HL-60 (cell line): ENCODE measurements around the gene LEKR1.

Source experiments
- DNase-seq, 2 experiments: peaks; one replicate each; pipeline ENCODE4 v3.0.0-alpha.2; 2010 to 2020; ENCODE audit warnings: low read depth in 1 of 2, low spot score in 1 of 2
- H3K27ac ChIP-seq: fragments of 250-450 bp; sonication (Bioruptor Pico); replicated peaks from 2 replicates; pipeline ENCODE4 v1.5.1; 2020; ENCODE audit warnings: mild to moderate bottlenecking, moderate library complexity
- H3K27me3 ChIP-seq: fragments of 250-450 bp; sonication (Bioruptor Pico); 2 replicates; pipeline ENCODE4 v1.5.1; 2021; ENCODE audit warnings: mild to moderate bottlenecking, moderate library complexity; ENCODE audit not compliant: insufficient read depth, poor library complexity, severe bottlenecking
- H3K4me3 ChIP-seq: replicated peaks from 2 replicates; pipeline ENCODE4 v1.5.1; 2011; ENCODE audit warnings: mild to moderate bottlenecking, control low read depth, low read length; ENCODE audit not compliant: insufficient read depth
- CTCF ChIP-seq: IDR thresholded peaks from one replicate; pipeline ENCODE4 v1.5.1; 2011; ENCODE audit warnings: low read length, control low read depth, inconsistent platforms; ENCODE audit not compliant: insufficient read depth
- GABPA ChIP-seq: IDR thresholded peaks from 2 replicates; pipeline ENCODE4 v1.6.1; 2012; ENCODE audit warnings: low read depth
- POLR2AphosphoS5 ChIP-seq: IDR thresholded peaks from 2 replicates; pipeline ENCODE4 v1.6.1; 2012; ENCODE audit warnings: low read depth
- SPI1 ChIP-seq: IDR thresholded peaks from 2 replicates; pipeline ENCODE4 v1.6.1; 2012; ENCODE audit warnings: low read depth, mild to moderate bottlenecking, borderline replicate concordance
- TF ChIP-seq, protein P1 (sequence below): IDR thresholded peaks from 2 replicates; pipeline ENCODE4 v1.6.1; 2012; ENCODE audit warnings: low read depth; ENCODE audit not compliant: insufficient replicate concordance

Gene LEKR1

DNA sequence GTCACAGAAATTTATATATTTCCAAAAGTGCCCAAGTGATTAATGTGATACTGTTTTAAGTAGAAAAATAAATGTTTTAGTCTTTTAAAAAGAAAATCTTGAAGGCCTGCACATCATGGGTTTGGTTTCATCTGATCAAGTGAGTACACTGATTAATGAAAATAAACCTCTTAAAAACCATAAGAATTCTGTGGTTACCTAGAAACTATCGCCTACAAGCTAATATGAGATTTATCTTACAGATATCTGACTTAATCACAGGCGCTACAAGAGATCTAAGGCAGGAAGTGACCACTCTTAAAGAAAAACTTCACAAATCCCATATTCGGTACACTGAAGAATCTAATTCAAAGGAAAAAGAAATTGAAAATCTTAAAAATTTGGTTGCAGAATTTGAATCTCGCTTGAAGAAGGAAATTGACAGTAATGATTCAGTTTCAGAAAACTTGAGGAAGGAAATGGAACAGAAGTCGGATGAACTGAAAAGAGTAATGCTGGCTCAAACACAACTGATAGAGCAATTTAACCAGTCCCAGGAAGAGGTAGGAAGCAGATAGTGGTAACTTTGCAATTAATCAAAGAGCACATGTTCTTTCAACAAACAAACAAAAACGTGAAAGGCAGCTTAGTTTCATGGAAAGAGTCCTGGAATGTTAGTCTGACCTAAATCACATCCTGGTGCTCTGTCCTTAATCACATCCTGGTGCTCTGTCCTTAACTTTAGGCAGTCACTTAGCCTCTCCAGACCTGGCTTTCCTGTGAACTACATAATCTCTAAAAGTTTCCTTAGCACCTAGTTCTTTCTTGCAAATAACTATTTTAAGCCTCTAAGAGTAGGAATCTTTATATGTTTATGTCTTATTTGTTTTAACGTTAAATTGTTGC lies 201.9 kb downstream of the LEKR1 start:
- Histone ChIP-seq H3K27me3 (no peaks in the 10 kb centered on the region), H3K27ac (no peak overlapping the region), H3K4me3 (no peak overlapping the region)
- TF ChIP-seq POLR2AphosphoS5 (no peak), CTCF (no peak), SPI1 (no peak), GABPA (no peak)
- TF ChIP-seq, protein P1, sequence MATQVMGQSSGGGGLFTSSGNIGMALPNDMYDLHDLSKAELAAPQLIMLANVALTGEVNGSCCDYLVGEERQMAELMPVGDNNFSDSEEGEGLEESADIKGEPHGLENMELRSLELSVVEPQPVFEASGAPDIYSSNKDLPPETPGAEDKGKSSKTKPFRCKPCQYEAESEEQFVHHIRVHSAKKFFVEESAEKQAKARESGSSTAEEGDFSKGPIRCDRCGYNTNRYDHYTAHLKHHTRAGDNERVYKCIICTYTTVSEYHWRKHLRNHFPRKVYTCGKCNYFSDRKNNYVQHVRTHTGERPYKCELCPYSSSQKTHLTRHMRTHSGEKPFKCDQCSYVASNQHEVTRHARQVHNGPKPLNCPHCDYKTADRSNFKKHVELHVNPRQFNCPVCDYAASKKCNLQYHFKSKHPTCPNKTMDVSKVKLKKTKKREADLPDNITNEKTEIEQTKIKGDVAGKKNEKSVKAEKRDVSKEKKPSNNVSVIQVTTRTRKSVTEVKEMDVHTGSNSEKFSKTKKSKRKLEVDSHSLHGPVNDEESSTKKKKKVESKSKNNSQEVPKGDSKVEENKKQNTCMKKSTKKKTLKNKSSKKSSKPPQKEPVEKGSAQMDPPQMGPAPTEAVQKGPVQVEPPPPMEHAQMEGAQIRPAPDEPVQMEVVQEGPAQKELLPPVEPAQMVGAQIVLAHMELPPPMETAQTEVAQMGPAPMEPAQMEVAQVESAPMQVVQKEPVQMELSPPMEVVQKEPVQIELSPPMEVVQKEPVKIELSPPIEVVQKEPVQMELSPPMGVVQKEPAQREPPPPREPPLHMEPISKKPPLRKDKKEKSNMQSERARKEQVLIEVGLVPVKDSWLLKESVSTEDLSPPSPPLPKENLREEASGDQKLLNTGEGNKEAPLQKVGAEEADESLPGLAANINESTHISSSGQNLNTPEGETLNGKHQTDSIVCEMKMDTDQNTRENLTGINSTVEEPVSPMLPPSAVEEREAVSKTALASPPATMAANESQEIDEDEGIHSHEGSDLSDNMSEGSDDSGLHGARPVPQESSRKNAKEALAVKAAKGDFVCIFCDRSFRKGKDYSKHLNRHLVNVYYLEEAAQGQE = no peak
- no peak for DNase-seq

GRCh38 chr3:157029365-157029790 lies 203.2 kb downstream of the LEKR1 start:
- Histone ChIP-seq H3K27ac (no peak overlapping the region), H3K4me3 (no peak overlapping the region), H3K27me3 (no peaks in the 10 kb centered on the region)
- TF ChIP-seq, protein P1 = no peak
- peak; percentile 53 for TF ChIP-seq SPI1
- DNase-seq = peak in 1 of 2 experiments; percentile 7

DNA sequence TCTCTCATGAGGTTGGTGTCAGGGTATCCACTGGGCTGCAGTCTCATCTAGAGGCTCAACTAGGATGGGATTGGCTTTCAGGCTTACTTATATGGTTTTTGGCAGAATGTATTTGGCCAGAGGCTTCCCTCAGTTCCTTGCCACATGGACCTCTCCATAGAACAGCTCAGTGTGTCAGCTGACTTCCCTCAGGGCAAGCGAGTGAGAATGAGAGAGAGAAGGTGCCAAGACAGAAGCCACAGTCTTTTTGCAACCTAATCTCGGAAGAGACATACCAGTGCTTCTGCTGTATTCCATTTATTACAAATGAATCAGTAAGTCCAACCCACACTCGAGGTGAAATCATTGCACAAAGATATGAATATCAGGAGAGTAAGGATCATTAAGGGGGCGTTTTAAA lies 204.6 kb downstream of the LEKR1 start:
- Histone ChIP-seq H3K27ac (no peak overlapping the region), H3K4me3 (no peak overlapping the region), H3K27me3 (no peaks in the 10 kb centered on the region)
- TF ChIP-seq, protein P1 = no peak
- TF ChIP-seq GABPA = no peak
- TF ChIP-seq SPI1 = no peak
- TF ChIP-seq CTCF = no peak
- TF ChIP-seq POLR2AphosphoS5 = no peak
- DNase-seq = no peak
